ENCODE results near the gene DBF4B. TPM values are rescaled to one million over a fixed set of nuclear protein-coding genes. Genes with fewer than 3 reads are reported as not detected.

The DBF4B gene
- total and polyA plus RNA-seq, 2 of the 13 experiments (the other 11 are each of a cell fraction or from before 2014, with no cell fraction given) = 11.7 to 13.2 TPM

DNA sequence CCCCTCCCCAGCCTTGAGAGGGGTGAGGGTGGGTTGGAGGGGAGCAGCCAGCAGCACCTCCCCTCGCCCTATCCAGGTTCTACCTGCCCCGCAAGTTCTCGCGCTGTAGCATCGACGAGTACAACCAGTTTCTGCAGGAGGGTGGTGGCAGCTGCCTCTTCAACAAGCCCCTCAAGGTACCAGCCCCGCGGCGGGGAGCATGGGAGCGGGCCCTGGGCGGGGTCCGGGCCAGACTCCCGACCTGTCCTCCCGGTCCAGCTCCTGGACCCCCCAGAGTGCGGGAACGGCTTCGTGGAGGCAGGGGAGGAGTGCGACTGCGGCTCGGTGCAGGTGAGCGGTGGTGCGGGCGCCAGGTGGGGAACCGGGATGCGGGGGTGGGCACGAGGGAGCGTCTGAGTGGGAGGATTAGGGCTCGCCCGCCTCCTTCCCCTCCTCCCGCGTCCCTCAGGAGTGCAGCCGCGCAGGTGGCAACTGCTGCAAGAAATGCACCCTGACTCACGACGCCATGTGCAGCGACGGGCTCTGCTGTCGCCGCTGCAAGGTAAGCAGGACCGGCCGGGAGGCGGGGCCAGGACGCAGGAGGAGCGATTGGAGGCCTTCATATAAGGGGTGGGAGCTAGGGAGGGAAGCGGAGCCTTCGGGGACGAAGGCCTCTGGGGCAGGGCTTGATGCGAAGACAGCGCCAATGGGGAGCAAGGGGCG, 66.8 kb downstream of the DBF4B start (continued):
- TF ChIP-seq REST (IDR thresholded peaks at IDR 0.05; ENCODE audit: borderline replicate concordance in 1 of 2, low read depth in 1 of 2, low read length in 2 of 2) = no peak
- peak; percentile 74 for TF ChIP-seq TOPORS (CRISPR knock-in tag; IDR thresholded peaks at IDR 0.05)
- TF ChIP-seq MEIS2 (CRISPR knock-in tag; IDR thresholded peaks at IDR 0.05) = peak; percentile 62; the same call in 1 of the 2 replicates
- peak; percentile 8; the same call in 1 of the 2 replicates for TF ChIP-seq KAT8 (CRISPR knock-in tag; IDR thresholded peaks at IDR 0.05)
- peak; percentile 92 for TF ChIP-seq SNAPC2 (CRISPR knock-in tag; IDR thresholded peaks at IDR 0.05)
- TF ChIP-seq, protein P1, sequence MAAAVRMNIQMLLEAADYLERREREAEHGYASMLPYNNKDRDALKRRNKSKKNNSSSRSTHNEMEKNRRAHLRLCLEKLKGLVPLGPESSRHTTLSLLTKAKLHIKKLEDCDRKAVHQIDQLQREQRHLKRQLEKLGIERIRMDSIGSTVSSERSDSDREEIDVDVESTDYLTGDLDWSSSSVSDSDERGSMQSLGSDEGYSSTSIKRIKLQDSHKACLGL (CRISPR knock-in tag; IDR thresholded peaks at IDR 0.05) = peak; percentile 63
- peak; percentile 10; the same call in 1 of the 2 replicates for TF ChIP-seq ZNF124 (CRISPR knock-in tag; IDR thresholded peaks at IDR 0.05)
- TF ChIP-seq ZNF678 (CRISPR knock-in tag; IDR thresholded peaks at IDR 0.05) = peak; percentile 82; the same call in 1 of the 2 replicates
- 0 out of 2 replicates have a peak, but pooled peaks have one; percentile 3 for TF ChIP-seq HMGXB3 (CRISPR knock-in tag; IDR thresholded peaks at IDR 0.05; ENCODE audit: borderline replicate concordance)
- 0 out of 2 replicates have a peak, but pooled peaks have one; percentile 51 for TF ChIP-seq MTERF4 (CRISPR knock-in tag; IDR thresholded peaks at IDR 0.05)
- no peak for TF ChIP-seq NONO (IDR thresholded peaks at IDR 0.05)
- TF ChIP-seq NONO (CRISPR knock-in tag; conservative IDR thresholded peaks at IDR 0.05) = peak; percentile 73; the same call in 1 of the 2 replicates
- TF ChIP-seq ZNF232 (CRISPR knock-in tag; IDR thresholded peaks at IDR 0.05; ENCODE audit: borderline replicate concordance) = no peak
- TF ChIP-seq, protein P2, sequence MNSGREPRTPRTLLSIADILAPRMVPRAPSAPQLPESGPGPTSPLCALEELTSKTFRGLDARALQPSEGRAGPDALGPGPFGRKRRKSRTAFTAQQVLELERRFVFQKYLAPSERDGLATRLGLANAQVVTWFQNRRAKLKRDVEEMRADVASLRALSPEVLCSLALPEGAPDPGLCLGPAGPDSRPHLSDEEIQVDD (CRISPR knock-in tag; IDR thresholded peaks at IDR 0.05; ENCODE audit: borderline replicate concordance) = 0 out of 2 replicates have a peak, but pooled peaks have one; percentile 82
- no peak for TF ChIP-seq ATF3 (CRISPR knock-in tag; IDR thresholded peaks at IDR 0.05)
- no peak for TF ChIP-seq MAFG (CRISPR knock-in tag; IDR thresholded peaks at IDR 0.05)
- 0 out of 2 replicates have a peak, but pooled peaks have one; percentile 40 for TF ChIP-seq PITX1 (CRISPR knock-in tag; IDR thresholded peaks at IDR 0.05)
- peak; percentile 88 for TF ChIP-seq ZNF883 (CRISPR knock-in tag; IDR thresholded peaks at IDR 0.05; ENCODE audit: not compliant biosample characterization)

Measured in HepG2 (cell line).